GM12874 (cell line): ENCODE data around the gene NEDD9.

Experiments
- TF ChIP-seq, protein P1 (sequence below): IDR thresholded peaks from 2 replicates; pipeline ENCODE4 v1.5.1; 2011; ENCODE audit warnings: low read depth, mild to moderate bottlenecking, control low read depth, low read length, moderate library complexity; ENCODE audit not compliant: insufficient read depth

NEDD9 gene

GRCh38 chr6:11268978-11269377, 36.5 kb upstream of the NEDD9 start:
- TF ChIP-seq, protein P1, sequence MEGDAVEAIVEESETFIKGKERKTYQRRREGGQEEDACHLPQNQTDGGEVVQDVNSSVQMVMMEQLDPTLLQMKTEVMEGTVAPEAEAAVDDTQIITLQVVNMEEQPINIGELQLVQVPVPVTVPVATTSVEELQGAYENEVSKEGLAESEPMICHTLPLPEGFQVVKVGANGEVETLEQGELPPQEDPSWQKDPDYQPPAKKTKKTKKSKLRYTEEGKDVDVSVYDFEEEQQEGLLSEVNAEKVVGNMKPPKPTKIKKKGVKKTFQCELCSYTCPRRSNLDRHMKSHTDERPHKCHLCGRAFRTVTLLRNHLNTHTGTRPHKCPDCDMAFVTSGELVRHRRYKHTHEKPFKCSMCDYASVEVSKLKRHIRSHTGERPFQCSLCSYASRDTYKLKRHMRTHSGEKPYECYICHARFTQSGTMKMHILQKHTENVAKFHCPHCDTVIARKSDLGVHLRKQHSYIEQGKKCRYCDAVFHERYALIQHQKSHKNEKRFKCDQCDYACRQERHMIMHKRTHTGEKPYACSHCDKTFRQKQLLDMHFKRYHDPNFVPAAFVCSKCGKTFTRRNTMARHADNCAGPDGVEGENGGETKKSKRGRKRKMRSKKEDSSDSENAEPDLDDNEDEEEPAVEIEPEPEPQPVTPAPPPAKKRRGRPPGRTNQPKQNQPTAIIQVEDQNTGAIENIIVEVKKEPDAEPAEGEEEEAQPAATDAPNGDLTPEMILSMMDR, result no peak

DNA sequence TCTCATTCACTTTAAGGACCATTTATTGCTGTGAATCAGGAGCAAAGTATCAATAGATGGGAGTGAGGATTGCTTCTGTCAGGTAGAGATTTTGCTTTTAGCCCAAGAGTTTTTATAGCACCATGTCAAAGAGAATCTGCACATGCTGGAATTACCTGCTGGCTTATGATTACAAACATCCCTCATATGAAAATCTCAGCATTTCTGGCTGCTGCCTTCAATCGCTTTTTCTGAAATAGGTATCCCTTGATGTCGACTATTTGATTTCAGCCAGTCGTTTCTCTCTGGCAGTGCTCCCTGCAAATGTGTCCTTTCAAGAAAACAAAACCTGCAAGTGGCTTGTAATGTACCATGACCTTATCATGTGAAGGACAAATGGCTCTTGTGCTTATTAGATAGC, 34.5 kb upstream of the NEDD9 start:
- TF ChIP-seq, protein P1, result no peak

GRCh38 chr6:11265932-11266331, 33.5 kb upstream of the NEDD9 start:
- TF ChIP-seq, protein P1, result no peak

DNA sequence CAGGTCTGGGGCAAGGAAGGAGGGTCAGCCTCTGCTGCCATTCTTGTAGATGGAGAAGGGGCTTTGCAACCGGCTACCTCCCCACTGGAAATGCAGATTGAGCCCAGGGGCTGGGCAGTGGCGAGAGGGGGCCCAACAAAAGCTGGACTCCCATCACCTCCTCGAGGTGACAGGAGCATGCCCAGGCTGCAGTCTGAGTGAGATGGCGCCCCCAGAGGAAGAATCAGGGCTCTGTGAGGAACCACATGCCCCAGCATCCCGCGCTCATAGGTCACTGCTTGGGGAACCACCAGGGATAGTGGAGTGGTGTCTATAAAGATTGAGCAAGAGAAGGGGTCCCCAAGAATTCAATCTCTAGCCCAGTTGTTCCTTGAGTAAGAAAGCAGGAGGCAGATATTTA, 31.6 kb upstream of the NEDD9 start:
- TF ChIP-seq, protein P1, result no peak

DNA sequence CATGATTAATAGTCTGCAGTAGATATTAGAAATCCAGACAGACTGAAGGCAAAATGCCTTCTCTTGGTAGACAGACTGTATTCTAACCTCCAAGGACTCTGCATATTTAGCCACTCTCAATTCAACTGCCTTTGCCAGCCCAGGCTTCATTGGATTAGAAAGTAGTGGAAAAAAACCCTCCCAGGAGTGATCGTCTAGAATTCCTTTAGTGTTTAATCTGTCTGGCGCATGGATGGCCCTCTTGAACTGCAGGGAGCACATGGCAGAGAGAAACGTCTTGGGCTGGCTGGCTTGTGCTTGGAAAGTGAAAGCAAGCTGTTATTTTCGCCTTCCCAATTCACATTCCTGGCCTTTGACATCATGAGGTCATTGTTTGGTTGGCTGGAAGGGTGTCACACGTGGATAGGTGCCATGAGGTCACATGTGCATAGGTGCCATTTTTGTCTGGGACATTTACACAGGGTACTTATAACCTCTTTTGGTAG, 30.9 kb upstream of the NEDD9 start:
- TF ChIP-seq, protein P1, result no peak

GRCh38 chr6:11262242-11262641, 29.8 kb upstream of the NEDD9 start:
- TF ChIP-seq, protein P1, result no peak

DNA sequence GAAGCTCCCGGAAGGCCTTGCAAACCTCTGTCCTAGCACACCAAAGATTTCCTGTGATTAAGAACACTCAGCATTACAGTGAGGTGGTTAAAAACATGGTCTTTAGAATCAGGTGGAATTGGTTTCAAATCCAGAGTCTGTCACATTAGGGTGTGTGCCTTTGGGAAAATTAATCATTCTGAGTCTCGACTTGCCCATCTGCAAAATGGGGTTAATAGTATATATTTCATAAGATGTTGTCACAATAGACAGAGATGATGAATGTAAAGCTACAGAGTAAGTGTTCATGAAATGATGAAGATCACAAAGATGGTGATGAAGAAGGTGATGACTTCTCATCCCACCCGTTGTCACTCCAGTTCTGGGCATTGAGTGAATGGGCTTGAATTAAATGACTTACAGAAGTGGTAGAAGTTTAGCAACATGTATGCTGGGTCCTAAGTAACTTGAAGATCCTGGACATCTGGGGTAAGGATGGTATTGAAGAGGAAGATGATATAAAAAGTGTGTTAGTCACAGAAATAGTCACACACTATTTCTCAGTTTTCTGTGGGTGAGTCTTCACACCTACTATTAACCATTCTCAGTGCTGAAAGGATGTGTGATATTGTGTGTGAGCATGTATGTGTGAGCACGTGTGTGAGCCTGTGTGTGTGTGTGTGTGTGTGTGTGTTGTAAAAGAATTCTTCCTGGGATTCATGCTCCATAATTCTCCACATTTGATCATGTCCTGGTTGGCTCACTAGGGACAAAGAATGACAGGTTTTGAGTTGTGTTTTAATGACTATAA, 28.0 kb upstream of the NEDD9 start:
- TF ChIP-seq, protein P1, result no peak
